ENCODE results near the gene RUVBL1.

RUVBL1 gene

DNA sequence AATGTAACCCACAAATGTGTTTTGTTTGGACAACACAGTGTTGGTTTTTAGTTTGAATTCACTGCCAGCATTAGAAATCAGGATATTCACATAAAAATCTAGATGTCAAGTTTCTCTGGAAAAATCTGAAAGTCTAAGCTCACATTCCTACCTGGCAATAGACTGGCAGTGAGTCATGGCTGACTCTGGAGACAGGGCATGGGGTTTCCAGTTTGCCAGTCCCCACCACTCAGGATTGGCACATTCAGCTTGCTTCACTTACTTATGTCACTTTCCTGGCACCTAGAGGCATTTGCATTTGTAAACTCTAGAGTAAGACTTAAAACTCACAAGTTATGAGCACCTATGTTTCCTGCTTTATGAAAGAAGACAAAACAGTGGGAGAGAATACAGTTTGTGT, 90.5 kb downstream of the RUVBL1 start:
- DNase-seq (ENCODE audit: low read depth in 1 of 2, low spot score in 1 of 2) = no peak
- H3K4me3 ChIP-seq (replicated peaks; ENCODE audit: insufficient read depth, low read length) = no peak overlapping the region
- H3K27ac ChIP-seq (replicated peaks) = no peak overlapping the region
- no peaks in the 10 kb centered on the region for H3K27me3 ChIP-seq (ENCODE audit: insufficient read depth, poor library complexity, severe bottlenecking)
- TF ChIP-seq GABPA (IDR thresholded peaks at IDR 0.05; ENCODE audit: low read depth) = no peak
- TF ChIP-seq, protein P1, sequence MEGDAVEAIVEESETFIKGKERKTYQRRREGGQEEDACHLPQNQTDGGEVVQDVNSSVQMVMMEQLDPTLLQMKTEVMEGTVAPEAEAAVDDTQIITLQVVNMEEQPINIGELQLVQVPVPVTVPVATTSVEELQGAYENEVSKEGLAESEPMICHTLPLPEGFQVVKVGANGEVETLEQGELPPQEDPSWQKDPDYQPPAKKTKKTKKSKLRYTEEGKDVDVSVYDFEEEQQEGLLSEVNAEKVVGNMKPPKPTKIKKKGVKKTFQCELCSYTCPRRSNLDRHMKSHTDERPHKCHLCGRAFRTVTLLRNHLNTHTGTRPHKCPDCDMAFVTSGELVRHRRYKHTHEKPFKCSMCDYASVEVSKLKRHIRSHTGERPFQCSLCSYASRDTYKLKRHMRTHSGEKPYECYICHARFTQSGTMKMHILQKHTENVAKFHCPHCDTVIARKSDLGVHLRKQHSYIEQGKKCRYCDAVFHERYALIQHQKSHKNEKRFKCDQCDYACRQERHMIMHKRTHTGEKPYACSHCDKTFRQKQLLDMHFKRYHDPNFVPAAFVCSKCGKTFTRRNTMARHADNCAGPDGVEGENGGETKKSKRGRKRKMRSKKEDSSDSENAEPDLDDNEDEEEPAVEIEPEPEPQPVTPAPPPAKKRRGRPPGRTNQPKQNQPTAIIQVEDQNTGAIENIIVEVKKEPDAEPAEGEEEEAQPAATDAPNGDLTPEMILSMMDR (IDR thresholded peaks at IDR 0.05; ENCODE audit: insufficient read depth, low read length) = no peak
- TF ChIP-seq POLR2AphosphoS5 (IDR thresholded peaks at IDR 0.05; ENCODE audit: low read depth) = no peak
- TF ChIP-seq REST (IDR thresholded peaks at IDR 0.05; ENCODE audit: insufficient replicate concordance, low read depth) = no peak
- TF ChIP-seq SPI1 (IDR thresholded peaks at IDR 0.05; ENCODE audit: borderline replicate concordance, low read depth) = no peak
